B cell (primary cell): ENCODE data around the gene TMEM106C.

Experiments used
- CTCF ChIP-seq: fragments of 200-600 bp; IDR thresholded peaks from one replicate; pipeline ENCODE4 v1.8.0; 2022; ENCODE audit warnings: antibody characterized with exemption, mild to moderate bottlenecking
- EZH2 ChIP-seq: IDR thresholded peaks from 2 replicates; pipeline ENCODE4 v1.6.1; 2012; ENCODE audit warnings: borderline replicate concordance, low read depth, mild to moderate bottlenecking, moderate library complexity, low read length; ENCODE audit not compliant: insufficient read depth, poor library complexity, severe bottlenecking

GRCh38 chr12:47930634-47931033 lies 32.8 kb upstream of the TMEM106C start:
- no peak for TF ChIP-seq EZH2
- no peak for TF ChIP-seq CTCF
